ENCODE results near the gene HOXD11. TPM values are rescaled to one million over a fixed set of nuclear protein-coding genes. Genes with fewer than 3 reads are reported as not detected.

The HOXD11 gene
- total RNA-seq, 1 donor from 2014 or later: not detected

DNA sequence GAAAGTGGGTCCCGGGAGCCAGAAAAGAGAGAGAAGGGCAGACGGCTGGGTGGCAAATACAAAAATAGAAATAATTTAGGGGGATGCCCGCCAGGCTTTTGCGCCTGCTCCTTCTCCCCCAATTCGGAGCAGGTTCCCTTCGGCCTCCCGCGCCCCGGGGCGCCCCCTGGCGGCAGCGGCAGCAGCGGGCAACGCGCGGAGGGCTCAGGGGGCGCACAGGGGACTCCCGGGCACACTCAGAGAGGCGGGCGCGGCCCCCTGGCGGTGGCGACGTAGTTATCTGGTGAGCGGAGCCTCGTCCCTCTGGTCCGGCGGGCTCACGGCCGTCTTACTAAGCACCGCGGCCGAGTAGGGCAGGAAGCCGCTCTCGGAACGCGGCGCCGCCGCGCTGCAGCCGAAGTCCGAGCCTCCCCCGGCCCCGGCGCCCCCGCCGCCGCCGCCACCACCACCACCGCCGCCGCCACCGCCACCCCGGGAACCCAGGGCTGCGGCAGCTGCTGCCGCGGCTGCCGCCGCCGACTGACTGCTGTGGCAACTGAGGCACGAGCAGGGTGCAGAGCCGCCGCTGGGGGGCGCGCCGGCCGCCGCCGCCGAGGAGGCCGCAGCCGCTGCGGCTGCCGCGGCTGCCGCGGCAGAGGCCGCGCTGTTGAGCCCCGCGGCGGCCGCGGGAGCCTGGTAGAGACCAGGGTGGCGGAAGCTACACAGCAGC lies 27.1 kb upstream of the HOXD11 start:
- DNase-seq (ENCODE audit: low spot score): no peak
- H3K4me3 Mint-ChIP-seq (ENCODE audit: unreplicated experiment): peak overlapping the region; percentile 55

DNA sequence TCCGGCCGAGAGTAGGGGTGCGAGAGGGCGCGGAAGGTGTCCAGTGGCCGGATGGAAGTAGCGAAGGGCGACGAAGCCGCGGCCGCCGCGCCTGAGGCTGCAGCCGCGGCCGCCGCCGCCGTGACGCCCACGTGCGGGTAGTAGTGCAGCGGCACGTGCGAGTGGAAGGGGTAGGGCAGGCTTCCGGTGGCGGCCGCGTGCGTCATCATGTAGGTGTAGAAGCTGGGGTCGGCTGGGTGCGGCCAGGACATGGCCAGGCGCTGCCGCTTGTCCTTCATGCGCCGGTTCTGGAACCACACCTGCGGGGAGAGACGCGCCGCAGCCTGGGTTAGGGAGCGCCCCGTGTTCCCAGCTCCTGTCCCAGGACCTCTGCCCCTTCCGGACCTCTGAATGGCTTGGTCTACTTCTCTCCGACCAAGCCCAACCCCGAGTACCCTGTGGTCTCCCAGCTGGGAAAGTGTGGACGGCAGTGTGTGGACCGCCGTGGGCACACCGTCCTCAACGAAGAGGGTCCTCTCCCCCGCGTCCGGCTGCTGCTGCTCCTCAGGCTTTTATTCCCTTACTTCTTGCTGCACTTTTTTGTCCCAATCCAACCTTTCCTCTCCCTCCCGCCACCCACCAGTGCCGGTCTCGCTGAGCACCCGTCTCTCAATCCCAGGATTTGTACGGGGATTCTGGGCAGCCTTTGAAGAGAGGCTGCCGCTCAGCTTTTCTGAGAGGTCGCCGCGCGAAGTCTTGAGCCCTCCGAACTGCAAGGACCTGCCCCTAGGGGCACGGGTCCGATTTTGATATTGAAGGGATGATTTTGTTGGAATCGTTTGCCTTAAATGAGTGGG lies 26.3 kb upstream of the HOXD11 start:
- no peak overlapping the region for H3K27ac Mint-ChIP-seq (ENCODE audit: unreplicated experiment)
- peak overlapping the region; percentile 41 for H3K4me3 Mint-ChIP-seq (ENCODE audit: unreplicated experiment)
- peaks cover 6% of the 10 kb centered on the region for H3K36me3 Mint-ChIP-seq (ENCODE audit: low read depth)
- peaks cover 27% of the 10 kb centered on the region for H3K4me1 Mint-ChIP-seq (ENCODE audit: low read depth)
- H3K9me3 Mint-ChIP-seq (ENCODE audit: low read depth): no peaks in the 10 kb centered on the region
- H3K27me3 Mint-ChIP-seq (ENCODE audit: low read depth): peaks cover 73% of the 10 kb centered on the region
- DNase-seq (ENCODE audit: low spot score): no peak
- TF ChIP-seq, protein P1, sequence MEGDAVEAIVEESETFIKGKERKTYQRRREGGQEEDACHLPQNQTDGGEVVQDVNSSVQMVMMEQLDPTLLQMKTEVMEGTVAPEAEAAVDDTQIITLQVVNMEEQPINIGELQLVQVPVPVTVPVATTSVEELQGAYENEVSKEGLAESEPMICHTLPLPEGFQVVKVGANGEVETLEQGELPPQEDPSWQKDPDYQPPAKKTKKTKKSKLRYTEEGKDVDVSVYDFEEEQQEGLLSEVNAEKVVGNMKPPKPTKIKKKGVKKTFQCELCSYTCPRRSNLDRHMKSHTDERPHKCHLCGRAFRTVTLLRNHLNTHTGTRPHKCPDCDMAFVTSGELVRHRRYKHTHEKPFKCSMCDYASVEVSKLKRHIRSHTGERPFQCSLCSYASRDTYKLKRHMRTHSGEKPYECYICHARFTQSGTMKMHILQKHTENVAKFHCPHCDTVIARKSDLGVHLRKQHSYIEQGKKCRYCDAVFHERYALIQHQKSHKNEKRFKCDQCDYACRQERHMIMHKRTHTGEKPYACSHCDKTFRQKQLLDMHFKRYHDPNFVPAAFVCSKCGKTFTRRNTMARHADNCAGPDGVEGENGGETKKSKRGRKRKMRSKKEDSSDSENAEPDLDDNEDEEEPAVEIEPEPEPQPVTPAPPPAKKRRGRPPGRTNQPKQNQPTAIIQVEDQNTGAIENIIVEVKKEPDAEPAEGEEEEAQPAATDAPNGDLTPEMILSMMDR (IDR thresholded peaks at IDR 0.05): no peak

More for the DNA sequence above, 27.1 kb upstream of the HOXD11 start:
- H3K4me1 Mint-ChIP-seq (ENCODE audit: low read depth): peaks cover 27% of the 10 kb centered on the region
- H3K27ac Mint-ChIP-seq (ENCODE audit: unreplicated experiment): no peak overlapping the region
- H3K36me3 Mint-ChIP-seq (ENCODE audit: low read depth): peaks cover 8% of the 10 kb centered on the region
- H3K9me3 Mint-ChIP-seq (ENCODE audit: low read depth): no peaks in the 10 kb centered on the region
- TF ChIP-seq, protein P1 (IDR thresholded peaks at IDR 0.05): peak; percentile 82
- peaks cover 75% of the 10 kb centered on the region for H3K27me3 Mint-ChIP-seq (ENCODE audit: low read depth)

DNA sequence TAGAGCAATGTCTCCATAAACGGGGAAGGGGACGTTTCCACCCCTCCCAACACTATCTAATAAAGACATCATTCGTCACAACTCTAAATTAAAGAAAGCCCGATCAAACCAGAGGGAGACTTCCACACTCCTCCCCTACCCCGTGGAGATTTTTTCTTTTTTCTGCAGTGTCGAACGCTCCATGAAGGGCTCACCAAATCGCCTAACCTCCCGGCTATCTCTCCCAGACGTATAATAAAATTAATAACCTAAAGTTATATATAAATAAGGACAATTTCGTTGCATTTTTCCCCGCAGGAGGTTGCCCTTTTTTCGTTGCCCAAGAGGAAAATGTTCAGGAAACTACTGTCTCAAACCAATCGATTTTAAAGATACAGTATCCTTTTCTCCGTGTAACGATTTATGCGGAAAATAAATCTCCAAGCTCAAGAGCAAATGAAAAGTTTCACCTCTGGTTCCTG lies 25.7 kb upstream of the HOXD11 start:
- TF ChIP-seq, protein P1 (IDR thresholded peaks at IDR 0.05): no peak
- Mint-ChIP-seq H3K36me3 (ENCODE audit: low read depth) (peaks cover 6% of the 10 kb centered on the region), H3K27ac (ENCODE audit: unreplicated experiment) (no peak overlapping the region), H3K4me3 (ENCODE audit: unreplicated experiment) (no peak overlapping the region), H3K4me1 (ENCODE audit: low read depth) (peaks cover 27% of the 10 kb centered on the region), H3K9me3 (ENCODE audit: low read depth) (no peaks in the 10 kb centered on the region), H3K27me3 (ENCODE audit: low read depth) (peaks cover 72% of the 10 kb centered on the region)
- no peak for DNase-seq (ENCODE audit: low spot score)

DNA sequence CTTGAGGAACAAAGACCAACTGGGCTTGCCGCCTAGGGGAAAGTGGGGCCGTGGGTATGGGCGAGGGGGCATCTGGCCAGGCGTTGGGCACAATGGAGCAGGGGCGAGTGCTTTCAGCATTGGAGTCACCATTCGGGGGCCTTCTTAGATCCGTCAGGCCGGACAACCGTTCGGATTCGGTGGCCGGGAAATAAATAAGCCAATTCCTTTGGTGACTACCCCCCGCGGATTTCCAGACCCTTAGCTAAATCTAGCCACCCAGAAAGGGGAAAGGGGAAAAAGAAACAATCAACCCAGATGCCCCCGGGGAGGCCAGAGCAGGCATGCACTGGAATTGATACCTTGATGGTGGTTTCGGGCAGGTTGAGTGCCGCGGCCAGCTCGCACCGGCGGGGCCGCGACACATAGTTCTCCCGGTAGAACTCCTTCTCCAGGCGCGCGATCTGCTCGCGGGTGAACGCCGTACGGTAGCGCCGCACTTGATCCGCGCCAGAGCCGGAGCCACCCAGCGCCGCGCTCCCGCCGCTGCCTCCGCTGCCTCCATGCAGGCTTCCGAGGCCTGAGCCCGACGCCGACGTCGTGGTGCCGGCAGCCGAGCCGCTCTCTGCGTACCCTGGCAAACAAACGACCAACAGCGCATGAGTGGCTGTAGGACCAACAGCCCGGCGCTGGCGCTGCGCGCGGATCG lies 25.1 kb upstream of the HOXD11 start:
- H3K9me3 Mint-ChIP-seq (ENCODE audit: low read depth): no peaks in the 10 kb centered on the region
- peaks cover 27% of the 10 kb centered on the region for H3K4me1 Mint-ChIP-seq (ENCODE audit: low read depth)
- H3K4me3 Mint-ChIP-seq (ENCODE audit: unreplicated experiment): no peak overlapping the region
- TF ChIP-seq, protein P1 (IDR thresholded peaks at IDR 0.05): no peak
- DNase-seq (ENCODE audit: low spot score): no peak
- H3K36me3 Mint-ChIP-seq (ENCODE audit: low read depth): peaks cover 6% of the 10 kb centered on the region
- no peak overlapping the region for H3K27ac Mint-ChIP-seq (ENCODE audit: unreplicated experiment)
- peaks cover 74% of the 10 kb centered on the region for H3K27me3 Mint-ChIP-seq (ENCODE audit: low read depth)

DNA sequence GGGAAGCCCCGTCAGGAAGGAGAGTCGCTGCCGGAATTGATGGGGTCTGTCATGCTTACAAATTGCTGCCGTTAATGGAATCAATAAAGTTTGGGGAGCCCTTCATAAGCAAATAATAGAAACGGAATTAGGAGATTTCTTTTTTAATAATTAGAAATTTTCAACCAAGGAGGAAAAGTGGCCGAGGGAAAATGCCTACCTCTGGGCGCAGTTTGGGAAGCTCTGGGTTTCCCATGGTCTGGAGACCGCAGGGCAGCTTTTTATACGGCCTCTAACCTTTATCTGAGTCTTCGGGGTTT lies 24.6 kb upstream of the HOXD11 start:
- DNase-seq (ENCODE audit: low spot score): no peak
- H3K36me3 Mint-ChIP-seq (ENCODE audit: low read depth): peaks cover 6% of the 10 kb centered on the region
- TF ChIP-seq, protein P1 (IDR thresholded peaks at IDR 0.05): no peak
- H3K9me3 Mint-ChIP-seq (ENCODE audit: low read depth): no peaks in the 10 kb centered on the region
- no peak overlapping the region for H3K4me3 Mint-ChIP-seq (ENCODE audit: unreplicated experiment)
- peaks cover 74% of the 10 kb centered on the region for H3K27me3 Mint-ChIP-seq (ENCODE audit: low read depth)
- peaks cover 27% of the 10 kb centered on the region for H3K4me1 Mint-ChIP-seq (ENCODE audit: low read depth)
- no peak overlapping the region for H3K27ac Mint-ChIP-seq (ENCODE audit: unreplicated experiment)
